ENCODE data around the gene GARS1. TPM values are rescaled to one million over a fixed set of nuclear protein-coding genes. Genes with fewer than 3 reads are reported as not detected.

GARS1 gene
- polyA plus RNA-seq, 1 experiment = 1,118 TPM

DNA sequence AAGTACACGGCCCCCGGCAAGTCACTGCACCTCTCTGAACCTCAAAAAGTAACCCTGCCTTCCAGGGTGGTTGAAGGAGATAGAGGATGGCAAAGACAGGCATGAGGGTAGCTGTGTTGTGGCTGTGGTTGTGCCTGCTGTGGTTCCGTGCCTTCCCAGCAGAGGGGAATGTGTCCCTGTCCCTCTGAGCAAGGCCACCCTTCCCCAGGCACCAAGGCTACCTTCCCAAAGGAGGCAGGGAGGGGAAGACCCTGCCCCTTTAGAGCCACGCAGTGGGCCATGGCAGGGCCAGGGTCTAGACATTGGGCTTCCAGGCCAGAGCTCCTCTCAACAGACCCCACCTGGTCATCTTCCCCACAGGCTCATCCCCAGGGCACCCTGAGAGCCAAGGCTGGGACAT is 68.7 kb downstream of the GARS1 start:
- no peak overlapping the region for H3K4me3 ChIP-seq (ENCODE audit: low read depth, low read length)
- TF ChIP-seq, protein P1, sequence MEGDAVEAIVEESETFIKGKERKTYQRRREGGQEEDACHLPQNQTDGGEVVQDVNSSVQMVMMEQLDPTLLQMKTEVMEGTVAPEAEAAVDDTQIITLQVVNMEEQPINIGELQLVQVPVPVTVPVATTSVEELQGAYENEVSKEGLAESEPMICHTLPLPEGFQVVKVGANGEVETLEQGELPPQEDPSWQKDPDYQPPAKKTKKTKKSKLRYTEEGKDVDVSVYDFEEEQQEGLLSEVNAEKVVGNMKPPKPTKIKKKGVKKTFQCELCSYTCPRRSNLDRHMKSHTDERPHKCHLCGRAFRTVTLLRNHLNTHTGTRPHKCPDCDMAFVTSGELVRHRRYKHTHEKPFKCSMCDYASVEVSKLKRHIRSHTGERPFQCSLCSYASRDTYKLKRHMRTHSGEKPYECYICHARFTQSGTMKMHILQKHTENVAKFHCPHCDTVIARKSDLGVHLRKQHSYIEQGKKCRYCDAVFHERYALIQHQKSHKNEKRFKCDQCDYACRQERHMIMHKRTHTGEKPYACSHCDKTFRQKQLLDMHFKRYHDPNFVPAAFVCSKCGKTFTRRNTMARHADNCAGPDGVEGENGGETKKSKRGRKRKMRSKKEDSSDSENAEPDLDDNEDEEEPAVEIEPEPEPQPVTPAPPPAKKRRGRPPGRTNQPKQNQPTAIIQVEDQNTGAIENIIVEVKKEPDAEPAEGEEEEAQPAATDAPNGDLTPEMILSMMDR (IDR thresholded peaks at IDR 0.05; ENCODE audit: insufficient read depth, low read depth, low read length) = no peak
- CTCF ChIA-PET = interaction anchor here (1.3 to 2.4 kb wide), 2 partner anchors 9 to 77 kb away, joined by 4 to 10 read pairs; no protein-coding TSS in a partner anchor
- no peaks in the 10 kb centered on the region for H3K36me3 ChIP-seq (ENCODE audit: control insufficient read depth, insufficient read depth, low read length)
- DNase-seq (ENCODE audit: low read depth) = no peak
- H3K27me3 ChIP-seq (ENCODE audit: control insufficient read depth, insufficient read depth, low read length) = peaks cover 2% of the 10 kb centered on the region; the same call in 1 of the 2 replicates
- POLR2A ChIA-PET = no interaction called here

DNA sequence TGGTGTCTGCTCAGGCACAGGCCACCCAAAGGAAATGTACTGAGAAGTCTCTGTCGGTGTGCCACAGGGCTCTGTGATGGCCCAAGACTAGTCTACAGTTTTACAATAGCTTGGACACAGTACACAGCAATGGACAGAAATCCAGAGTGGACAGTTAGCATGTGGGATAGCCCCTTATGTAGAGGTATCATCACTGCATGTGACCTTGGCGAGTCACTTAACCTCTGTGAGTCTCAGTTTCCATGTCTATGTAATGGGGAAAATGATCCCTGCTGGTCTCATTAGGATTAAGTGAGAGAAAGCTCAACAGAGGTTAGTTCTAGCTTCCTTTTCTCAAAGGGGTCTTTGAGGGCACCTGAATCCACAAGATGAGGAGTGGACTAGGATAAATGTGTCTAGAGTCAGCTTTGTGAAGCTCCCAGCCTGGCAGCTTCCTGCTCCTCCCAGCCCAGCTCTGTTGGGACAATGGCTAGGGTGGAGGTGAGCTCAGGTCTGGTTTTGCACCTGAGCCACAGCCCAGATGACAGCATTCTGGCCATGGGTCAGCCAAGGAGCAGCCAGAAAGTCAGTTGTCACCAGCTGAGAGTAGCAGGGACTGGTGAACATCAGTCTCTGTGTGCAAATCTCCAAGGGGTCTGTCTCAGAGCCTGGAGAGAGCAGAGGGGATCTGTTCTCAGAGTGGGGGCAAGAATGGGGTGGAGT is 69.7 kb downstream of the GARS1 start:
- POLR2A ChIA-PET = no interaction called here
- TF ChIP-seq, protein P1 (IDR thresholded peaks at IDR 0.05; ENCODE audit: insufficient read depth, low read depth, low read length) = no peak

DNA sequence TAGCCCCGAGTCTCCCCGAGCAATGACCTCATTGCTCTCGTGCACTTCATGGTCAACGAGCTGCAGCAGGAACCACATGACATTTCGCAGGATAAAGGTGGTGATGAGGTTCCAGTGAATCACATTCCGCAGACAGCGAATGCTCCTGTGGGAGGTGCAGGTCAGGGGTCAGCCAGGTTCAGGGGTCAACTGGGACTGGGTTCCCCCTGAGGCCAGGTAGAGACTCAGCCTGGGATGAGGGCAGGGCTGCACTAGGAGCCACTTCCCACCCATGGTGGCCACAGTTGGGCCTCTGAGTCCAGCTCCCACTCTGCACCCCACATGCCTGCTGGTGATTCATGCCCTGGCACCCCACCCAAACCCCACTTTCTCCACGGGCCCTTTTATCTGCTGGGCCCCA is 70.4 kb downstream of the GARS1 start:
- TF ChIP-seq, protein P1 (IDR thresholded peaks at IDR 0.05; ENCODE audit: insufficient read depth, low read depth, low read length) = no peak
- Histone ChIP-seq H3K36me3 (ENCODE audit: control insufficient read depth, insufficient read depth, low read length) (no peaks in the 10 kb centered on the region), H3K4me3 (ENCODE audit: low read depth, low read length) (no peak overlapping the region), H3K27me3 (ENCODE audit: control insufficient read depth, insufficient read depth, low read length) (peaks cover 2% of the 10 kb centered on the region; the same call in 1 of the 2 replicates)
- POLR2A ChIA-PET = no interaction called here
- CTCF ChIA-PET = interaction anchor here (2.4 kb wide), 1 partner anchor 75 kb away, joined by 10 read pairs; no protein-coding TSS in a partner anchor
- no peak for DNase-seq (ENCODE audit: low read depth)

More for the DNA sequence above, 69.7 kb downstream of the GARS1 start:
- no peak for DNase-seq (ENCODE audit: low read depth)
- no peaks in the 10 kb centered on the region for H3K36me3 ChIP-seq (ENCODE audit: control insufficient read depth, insufficient read depth, low read length)
- CTCF ChIA-PET = interaction anchor here (0.6 to 2.4 kb wide), 3 partner anchors 10 to 445 kb away, joined by 3 to 10 read pairs (median 4); no protein-coding TSS in a partner anchor
- no peak overlapping the region for H3K4me3 ChIP-seq (ENCODE audit: low read depth, low read length)
- peaks cover 2% of the 10 kb centered on the region; the same call in 1 of the 2 replicates for H3K27me3 ChIP-seq (ENCODE audit: control insufficient read depth, insufficient read depth, low read length)

DNA sequence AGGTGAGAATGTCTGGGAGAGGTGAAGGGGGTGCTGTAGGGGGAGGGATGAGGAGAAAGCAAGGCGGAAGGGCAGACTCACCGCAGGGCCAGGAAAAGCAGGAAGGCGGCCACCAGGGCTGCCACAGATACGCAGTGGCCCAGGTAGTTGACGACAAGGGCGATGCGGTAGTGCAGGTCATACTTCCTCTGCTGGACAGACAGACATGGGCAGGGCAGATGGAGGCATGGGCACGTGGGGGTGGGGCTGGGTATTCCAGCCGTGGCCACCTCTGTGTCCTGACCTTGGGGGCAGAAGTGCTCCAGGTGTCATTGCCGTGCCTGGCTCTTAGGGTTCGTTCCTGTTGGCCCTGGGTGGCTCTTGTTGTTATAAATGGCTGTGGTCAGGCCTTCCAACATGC is 70.8 kb downstream of the GARS1 start:
- TF ChIP-seq, protein P1 (IDR thresholded peaks at IDR 0.05; ENCODE audit: insufficient read depth, low read depth, low read length) = no peak
- POLR2A ChIA-PET = no interaction called here
- Histone ChIP-seq H3K27me3 (ENCODE audit: control insufficient read depth, insufficient read depth, low read length) (peaks cover 2% of the 10 kb centered on the region; the same call in 1 of the 2 replicates), H3K36me3 (ENCODE audit: control insufficient read depth, insufficient read depth, low read length) (no peaks in the 10 kb centered on the region), H3K4me3 (ENCODE audit: low read depth, low read length) (no peak overlapping the region)
- DNase-seq (ENCODE audit: low read depth) = no peak
- CTCF ChIA-PET = interaction anchor here (2.4 kb wide), 1 partner anchor 75 kb away, joined by 10 read pairs; no protein-coding TSS in a partner anchor

DNA sequence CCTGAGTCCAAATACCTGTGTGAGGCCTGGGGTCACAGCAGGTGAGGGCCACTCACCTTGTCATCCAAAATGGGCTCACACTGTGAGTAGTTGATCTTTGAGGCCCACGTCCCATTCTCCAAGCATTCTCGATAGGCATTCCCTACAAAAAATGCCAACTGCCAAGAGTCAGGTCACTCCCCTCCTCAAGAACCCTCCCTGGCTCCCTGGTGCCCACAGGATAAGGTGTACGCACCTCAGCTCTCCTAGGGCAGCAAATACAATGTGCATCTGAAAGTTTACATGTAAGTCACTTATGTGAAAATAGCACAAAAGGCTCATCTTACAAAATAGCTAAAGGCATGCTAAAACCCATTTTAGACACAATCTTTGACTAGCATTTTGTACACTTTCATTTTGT is 72.5 kb downstream of the GARS1 start:
- Histone ChIP-seq H3K4me3 (ENCODE audit: low read depth, low read length) (no peak overlapping the region), H3K27me3 (ENCODE audit: control insufficient read depth, insufficient read depth, low read length) (peaks cover 2% of the 10 kb centered on the region; the same call in 1 of the 2 replicates), H3K36me3 (ENCODE audit: control insufficient read depth, insufficient read depth, low read length) (no peaks in the 10 kb centered on the region)
- ChIA-PET CTCF (no interaction called here), POLR2A (no interaction called here)
- DNase-seq (ENCODE audit: low read depth) = no peak
- TF ChIP-seq, protein P1 (IDR thresholded peaks at IDR 0.05; ENCODE audit: insufficient read depth, low read depth, low read length) = no peak

All from BJ (cell line).